AG20443 (cell line): ENCODE data around the gene EFNA5.
"Not testable (repeated sequence)": the region's sequence is repeated elsewhere in the genome, so short reads cannot be mapped to it uniquely, and the experiment has no call there.

Source experiments
- DNase-seq: peaks from one replicate; pipeline ENCODE4 v3.0.0; 2012; ENCODE audit warnings: low spot score, mixed read lengths

Gene EFNA5

GRCh38 chr5:107457881-107458280 lies 212.9 kb downstream of the EFNA5 start:
- DNase-seq: no peak

- DNase-seq: no peak
Measured at GRCh38 chr5:107457138-107457537, 213.6 kb downstream of the EFNA5 start.

DNA sequence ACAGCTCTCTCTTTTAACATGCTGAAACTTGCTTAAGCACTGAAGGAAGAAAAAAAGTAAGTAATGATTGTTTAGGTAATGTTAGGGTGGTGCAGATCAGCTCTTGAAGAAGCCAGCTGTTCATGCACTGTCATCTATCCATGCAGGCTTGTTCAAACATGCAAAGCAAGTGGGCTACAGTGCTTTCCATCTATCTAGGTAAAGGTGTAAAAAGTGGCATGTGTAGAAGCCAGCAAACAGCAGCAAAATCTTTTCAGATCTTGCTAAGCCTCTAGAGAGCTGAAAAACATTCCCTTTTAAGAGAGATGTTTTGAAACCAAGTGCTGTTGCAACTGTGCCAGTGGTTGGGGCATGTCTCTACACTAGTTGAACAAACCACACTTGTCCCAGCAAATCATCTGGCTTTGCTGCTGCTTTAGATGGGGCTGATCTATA lies 214.4 kb downstream of the EFNA5 start:
- no peak for DNase-seq

DNA sequence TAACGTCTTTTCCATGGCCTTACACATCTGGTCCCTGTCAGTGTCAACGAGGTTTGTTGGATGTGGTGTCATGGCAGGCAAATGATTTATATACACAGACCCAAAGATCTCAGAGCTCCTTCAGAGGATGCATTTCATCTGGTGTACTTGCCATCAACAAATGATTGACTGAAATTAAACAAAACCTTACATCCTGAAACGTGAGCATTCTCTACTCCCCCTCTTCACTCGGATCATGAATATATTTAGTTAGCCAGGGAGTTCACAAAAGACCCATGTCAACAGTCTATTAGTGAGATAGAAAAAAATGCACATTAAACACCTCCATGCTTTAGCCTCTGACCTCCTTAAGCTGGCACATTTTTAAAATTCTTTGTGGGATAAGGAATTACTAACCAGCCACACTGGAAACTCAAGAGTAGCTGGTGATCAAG lies 215.6 kb downstream of the EFNA5 start:
- peak; percentile 25 for DNase-seq

DNA sequence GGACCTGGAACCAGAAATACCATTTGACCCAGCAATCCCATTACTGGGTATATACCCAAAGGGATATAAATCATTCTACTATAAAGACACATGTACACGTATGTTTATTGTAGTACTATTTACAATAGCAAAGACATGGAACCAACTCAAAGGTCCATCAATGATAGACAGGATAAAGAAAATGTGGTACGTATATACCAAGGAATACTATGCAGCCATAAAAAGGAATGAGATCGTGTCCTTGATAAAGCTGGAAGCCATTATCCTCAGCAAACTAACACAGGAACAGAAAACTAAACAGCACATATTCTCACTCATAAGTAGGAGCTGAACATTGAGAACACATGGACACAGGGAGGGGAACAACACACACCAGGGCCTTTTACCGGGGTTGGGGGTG lies 218.9 kb downstream of the EFNA5 start:
- not testable (repeated sequence) for DNase-seq

DNA sequence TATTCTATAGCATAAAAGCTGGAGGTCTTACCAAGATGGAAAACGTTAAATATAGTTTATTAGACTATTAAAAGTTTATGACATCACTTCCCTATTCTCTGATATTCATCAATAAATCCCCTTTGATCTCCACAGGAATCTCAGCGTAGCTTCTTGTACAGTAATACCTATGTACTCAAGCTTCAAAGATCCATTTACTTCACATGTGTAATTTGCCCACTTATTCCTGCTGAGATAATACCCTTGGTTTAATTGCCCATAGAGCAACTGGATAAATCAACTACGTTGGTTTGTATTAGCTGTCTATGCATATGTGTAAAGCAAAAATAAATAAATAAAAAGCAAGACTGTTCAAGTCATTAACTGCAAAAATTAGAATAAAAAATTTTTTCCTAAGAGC lies 219.7 kb downstream of the EFNA5 start:
- no peak for DNase-seq

GRCh38 chr5:107450531-107450930 lies 220.2 kb downstream of the EFNA5 start:
- DNase-seq: no peak

- DNase-seq: no peak
Measured at GRCh38 chr5:107449369-107449768, 221.4 kb downstream of the EFNA5 start.

DNA sequence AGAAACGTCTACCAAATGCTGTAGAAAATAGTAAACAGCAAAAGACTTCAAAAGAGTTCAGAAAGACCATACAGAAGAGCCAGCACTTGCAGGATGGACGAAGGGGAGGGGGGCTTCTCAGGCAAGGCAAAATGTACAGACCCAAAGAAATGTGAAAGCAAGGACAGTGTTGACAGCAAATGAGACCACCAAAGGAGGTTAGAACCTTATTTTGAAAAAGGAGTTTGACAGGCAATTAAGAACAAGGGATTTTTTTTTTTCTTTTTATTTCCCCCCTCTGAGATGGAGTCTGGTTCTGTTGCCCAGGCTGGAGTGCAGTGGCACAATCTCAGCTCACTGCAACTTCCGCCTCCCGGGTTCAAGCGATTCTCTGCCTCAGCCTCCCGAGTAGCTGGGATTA lies 223.2 kb downstream of the EFNA5 start:
- DNase-seq: no peak

DNA sequence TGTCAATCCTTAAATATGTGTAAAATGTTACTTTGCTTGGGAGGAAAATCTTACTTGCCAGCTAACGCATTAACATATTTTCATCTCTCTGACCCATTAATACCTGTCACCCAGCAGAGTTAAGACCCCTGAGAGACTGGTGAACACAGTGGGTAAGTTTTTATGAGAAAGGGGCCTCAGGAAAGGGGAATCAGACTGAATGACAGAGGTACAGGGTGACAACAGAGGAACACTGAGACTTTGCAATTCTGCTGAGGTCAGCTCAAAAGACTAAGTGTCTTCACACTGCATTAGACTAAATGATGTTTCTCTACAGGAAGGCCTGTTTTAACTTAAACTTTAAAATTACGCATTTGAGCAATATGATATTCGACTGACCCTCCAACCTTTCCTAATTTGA lies 223.8 kb downstream of the EFNA5 start:
- DNase-seq: no peak

DNA sequence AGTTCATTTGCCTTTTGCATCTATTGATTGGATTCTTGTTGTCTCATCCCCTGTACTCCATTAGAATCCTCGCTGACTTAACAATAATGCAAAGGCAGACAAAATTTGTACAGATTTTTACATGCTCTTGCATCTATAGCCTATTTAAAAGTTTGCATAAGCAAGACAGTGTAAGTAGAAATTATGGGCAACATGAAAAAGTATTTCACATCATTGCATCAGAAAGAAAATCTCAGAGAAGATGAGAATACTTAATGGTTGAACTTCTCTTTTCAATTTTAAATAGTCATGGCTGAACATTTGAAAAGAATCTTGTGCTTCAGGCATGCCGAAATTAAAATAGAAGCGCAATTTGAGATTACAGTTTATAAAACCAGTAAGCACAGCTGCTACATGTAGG lies 226.4 kb downstream of the EFNA5 start:
- no peak for DNase-seq

GRCh38 chr5:107443897-107444296 lies 226.8 kb downstream of the EFNA5 start:
- DNase-seq: no peak

- DNase-seq: no peak
Measured at GRCh38 chr5:107442452-107442851, 228.3 kb downstream of the EFNA5 start.

DNA sequence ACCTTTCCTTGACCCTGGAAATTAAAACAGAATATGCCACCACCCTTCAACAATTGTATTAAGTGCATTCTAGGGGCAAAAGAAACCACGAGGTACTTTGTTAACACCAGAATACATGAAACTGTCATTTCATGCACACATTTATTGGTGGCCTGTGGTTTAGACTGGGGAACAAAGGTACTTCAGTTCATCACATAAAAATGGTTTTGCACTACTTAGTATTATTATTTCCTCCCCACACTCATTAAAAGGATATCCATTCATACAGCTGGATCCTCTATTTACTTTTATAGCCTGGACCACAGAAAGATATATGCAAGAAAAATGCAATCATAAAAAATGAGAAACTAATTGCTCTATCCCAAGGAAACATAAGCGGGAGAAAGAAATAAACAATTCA lies 230.9 kb downstream of the EFNA5 start:
- DNase-seq: no peak

DNA sequence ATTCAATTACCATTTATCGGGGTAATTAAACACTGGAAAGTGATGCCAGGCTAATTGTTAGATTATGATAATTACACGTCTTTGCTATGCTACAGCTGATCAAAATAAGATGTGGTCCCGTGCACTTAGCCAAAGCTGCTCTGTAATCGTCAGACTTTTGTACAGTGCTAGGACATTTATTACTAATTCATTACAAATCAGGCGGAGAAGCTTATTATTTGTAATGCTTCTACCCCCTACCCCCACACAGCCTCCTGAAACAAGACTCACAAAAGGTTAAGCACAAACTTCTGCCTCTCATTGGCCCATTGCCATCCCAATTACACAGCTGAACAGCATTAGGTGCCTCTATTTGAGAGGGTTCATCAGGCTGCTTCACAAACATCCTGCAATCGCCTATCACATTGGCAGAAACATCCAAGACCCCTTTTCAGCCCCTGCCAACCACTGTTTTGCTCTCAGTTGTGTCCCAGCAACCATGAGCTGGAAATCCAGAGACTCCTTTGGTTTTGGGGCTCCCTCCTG lies 232.7 kb downstream of the EFNA5 start:
- DNase-seq: no peak

DNA sequence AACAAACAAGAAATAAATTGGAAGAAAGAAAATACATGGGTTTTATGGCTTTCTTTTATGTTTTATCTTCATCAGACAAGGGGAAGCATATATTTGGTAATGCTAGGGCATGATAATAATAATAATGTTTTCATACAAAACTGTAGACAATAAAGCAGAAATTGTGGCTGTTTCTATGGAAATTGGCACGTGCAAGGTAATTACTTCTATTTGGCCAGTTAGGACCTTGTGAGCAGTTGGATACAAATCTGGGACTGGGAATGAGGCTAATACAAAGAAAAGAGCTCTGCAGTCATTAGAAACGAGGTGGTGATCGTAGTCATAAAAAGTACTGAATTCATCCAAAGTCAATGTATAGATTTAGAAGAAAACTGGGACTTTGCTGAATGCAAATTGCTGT lies 233.6 kb downstream of the EFNA5 start:
- no peak for DNase-seq

- no peak for DNase-seq
Measured at GRCh38 chr5:107436201-107436600, 234.5 kb downstream of the EFNA5 start.

GRCh38 chr5:107435061-107435460 lies 235.7 kb downstream of the EFNA5 start:
- no peak for DNase-seq

- not testable (repeated sequence) for DNase-seq
Measured at GRCh38 chr5:107433646-107434045, 237.1 kb downstream of the EFNA5 start.

GRCh38 chr5:107431998-107432397 lies 238.7 kb downstream of the EFNA5 start:
- DNase-seq: peak; percentile 64

DNA sequence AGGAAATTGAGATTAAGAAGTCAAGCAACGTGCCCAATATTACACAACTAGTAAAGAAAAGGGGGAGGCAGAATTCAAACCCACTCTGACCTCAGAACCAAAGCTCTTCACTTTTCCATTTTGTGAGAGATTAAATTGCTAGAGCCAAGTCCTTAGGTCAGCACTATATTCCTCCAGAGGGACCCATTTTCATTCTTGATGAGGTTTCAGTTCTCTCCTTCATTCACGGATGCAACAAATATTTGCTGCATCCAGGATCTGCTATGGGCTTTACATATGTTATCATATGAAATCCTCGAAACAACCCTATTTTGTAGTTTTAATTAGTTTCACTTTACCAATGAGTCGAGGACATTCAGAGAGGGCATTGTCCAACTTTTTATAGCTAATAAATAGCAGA lies 239.2 kb downstream of the EFNA5 start:
- DNase-seq: no peak

DNA sequence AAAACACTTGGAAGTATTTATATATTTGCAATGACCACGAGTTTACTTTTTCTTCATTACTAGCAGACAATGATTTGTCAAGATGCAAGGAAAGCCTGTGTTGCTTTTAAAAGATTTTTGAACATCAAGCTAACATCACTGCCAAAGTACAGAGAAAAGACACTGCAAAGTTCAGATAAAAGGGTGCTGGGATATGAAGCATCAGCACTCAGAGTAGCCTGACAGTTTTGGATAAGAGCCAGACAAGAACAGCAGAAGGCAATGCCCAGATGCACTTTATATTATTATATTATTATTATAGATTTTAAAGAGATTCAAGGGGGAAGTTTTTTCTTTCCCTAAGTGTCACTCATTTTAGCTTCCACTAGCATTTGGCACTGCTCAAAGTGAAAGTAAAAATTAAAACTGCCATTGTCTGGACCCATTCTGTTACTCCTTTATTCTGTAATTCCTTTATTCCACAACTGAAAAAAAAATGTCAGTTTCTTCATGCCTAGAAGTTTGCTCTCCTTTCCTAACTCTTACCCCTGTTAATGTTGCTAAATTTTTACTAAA lies 240.6 kb downstream of the EFNA5 start:
- no peak for DNase-seq

GRCh38 chr5:107428303-107428813 lies 242.4 kb downstream of the EFNA5 start:
- no peak for DNase-seq

DNA sequence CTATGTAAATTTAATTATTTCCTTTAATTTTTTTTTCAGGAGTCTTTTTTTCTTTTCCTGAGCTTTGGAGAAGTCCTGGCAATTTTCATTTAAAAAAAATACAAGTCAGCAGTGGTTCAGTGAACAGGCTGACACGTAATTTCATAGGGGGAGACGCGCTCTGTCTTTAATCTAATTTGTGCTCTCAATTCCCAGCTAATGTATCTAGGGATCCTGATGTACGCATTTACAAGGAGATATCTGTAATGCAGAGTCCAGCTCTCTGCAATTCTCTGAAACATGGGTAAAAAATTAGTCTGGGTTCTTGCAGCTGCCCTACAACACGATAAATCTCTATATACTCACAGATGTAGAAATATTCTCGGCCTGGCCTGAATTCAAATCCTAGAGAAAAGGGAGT lies 243.9 kb downstream of the EFNA5 start:
- no peak for DNase-seq
